B cell (primary cell): ENCODE results near the gene EEFSEC. TPM values are rescaled to one million over a fixed set of nuclear protein-coding genes. Genes with fewer than 3 reads are reported as not detected.

ENCODE experiments used
- ATAC-seq: fragments of 200-7000 bp; cut with Tn5 transposase; one replicate; pipeline ENCODE4 v1.10.0; 2021; ENCODE audit warnings: low read depth, mild to moderate bottlenecking, moderate number of reproducible peaks, moderate library complexity
- CTCF ChIA-PET: fragments of 350-600 bp; sonication (Branson Sonifier 250); formaldehyde crosslinking; loops from one replicate; lab custom pipeline; 2021; ENCODE audit warnings: antibody characterized with exemption, inconsistent platforms; lab: Charles Lee
- POLR2A ChIA-PET: fragments of 350-600 bp; sonication (Branson Sonifier 250); formaldehyde crosslinking; loops from one replicate; lab custom pipeline; 2021; ENCODE audit warnings: antibody characterized with exemption; lab: Charles Lee
- DNase-seq: peaks from one replicate; pipeline ENCODE4 v3.0.0; 2013
- H2AFZ ChIP-seq: 2 replicates; pipeline ENCODE4 v1.6.1; 2012; ENCODE audit warnings: mild to moderate bottlenecking, low read depth, low read length; ENCODE audit not compliant: insufficient read depth, poor library complexity, severe bottlenecking
- H3K27ac ChIP-seq, 2 donors: 1 replicate in 1 of 2; 2 replicates in 1 of 2; pipeline ENCODE4 v1.5.1; 2012 to 2013; ENCODE audit warnings: low read length in 2 of 2, mild to moderate bottlenecking in 2 of 2, moderate library complexity in 1 of 2
- H3K27me3 ChIP-seq, 4 experiments: fragments of 200-600 bp in 1 of 4; sonication (generic) in 1 of 4; replicated peaks in 1 of 4; 1 replicate in 2 of 4; 2 replicates in 2 of 4; pipeline versions ENCODE4 v1.6.1 to v1.7.0; 2013 to 2016; ENCODE audit warnings: low read length in 3 of 4, mild to moderate bottlenecking in 2 of 4, mixed read lengths in 1 of 4, moderate library complexity in 1 of 4; ENCODE audit not compliant: insufficient read depth in 4 of 4, control insufficient read depth in 3 of 4; ENCODE audit errors: control extremely low read depth in 1 of 4
- H3K36me3 ChIP-seq, 2 experiments: replicated peaks in 1 of 2; 1 replicate in 1 of 2; 2 replicates in 1 of 2; pipeline versions ENCODE4 v1.6.1 to v1.7.1; 2013; ENCODE audit warnings: low read length in 1 of 2; ENCODE audit not compliant: insufficient read depth in 2 of 2, control insufficient read depth in 1 of 2; ENCODE audit errors: control extremely low read depth in 1 of 2, extremely low read depth in 1 of 2
- H3K4me1 ChIP-seq, 2 donors: fragments of 200-600 bp in 1 of 2; sonication (generic) in 1 of 2; 1 replicate in 1 of 2; 2 replicates in 1 of 2; pipeline versions ENCODE4 v1.5.1 to v1.6.1; 2013 to 2017; ENCODE audit warnings: low read length in 2 of 2; ENCODE audit not compliant: control insufficient read depth in 2 of 2, insufficient read depth in 2 of 2
- H3K4me2 ChIP-seq: replicated peaks from 2 replicates; pipeline ENCODE3; 2012; ENCODE audit warnings: mild to moderate bottlenecking, low read depth, low read length; ENCODE audit not compliant: poor library complexity, severe bottlenecking
- H3K4me3 ChIP-seq, 5 experiments: fragments of 200-600 bp in 1 of 5; sonication (generic) in 1 of 5; 1 replicate in 3 of 5; 2 replicates in 2 of 5; pipeline versions ENCODE4 v1.5.1 to v1.7.0; 2011 to 2016; ENCODE audit warnings: low read length in 4 of 5, mild to moderate bottlenecking in 4 of 5, low read depth in 2 of 5, control low read depth in 1 of 5, moderate library complexity in 1 of 5; ENCODE audit not compliant: insufficient read depth in 1 of 5; ENCODE audit errors: control extremely low read depth in 1 of 5, extremely low read depth in 1 of 5
- H3K79me2 ChIP-seq: fragments of 200-600 bp; sonication (generic); one replicate; pipeline ENCODE4 v1.6.0; 2016; ENCODE audit warnings: low read length; ENCODE audit not compliant: control insufficient read depth, insufficient read depth
- H3K9ac ChIP-seq: fragments of 200-600 bp; sonication (generic); 2 replicates; pipeline ENCODE4 v1.6.1; 2017; ENCODE audit warnings: mild to moderate bottlenecking, low read length, moderate library complexity
- H3K9me3 ChIP-seq, 3 donors: one replicate each; pipeline versions ENCODE4 v1.6.1 to v1.7.1; 2013; ENCODE audit warnings: low read length in 2 of 3; ENCODE audit not compliant: control insufficient read depth in 2 of 3, insufficient read depth in 1 of 3; ENCODE audit errors: control extremely low read depth in 1 of 3
- H4K20me1 ChIP-seq: 2 replicates; pipeline ENCODE4 v1.6.0; 2012; ENCODE audit warnings: mild to moderate bottlenecking, low read length; ENCODE audit not compliant: insufficient read depth, control insufficient read depth, poor library complexity, severe bottlenecking
- H3K27ac Mint-ChIP-seq: one replicate; pipeline ENCODE4 v1.8.0; 2021; ENCODE audit warnings: mixed read lengths
- H3K27me3 Mint-ChIP-seq: one replicate; pipeline ENCODE4 v1.8.0; 2021; ENCODE audit warnings: mixed read lengths
- H3K4me1 Mint-ChIP-seq: one replicate; pipeline ENCODE4 v1.8.0; 2021; ENCODE audit warnings: mixed read lengths
- H3K4me3 Mint-ChIP-seq: one replicate; pipeline ENCODE4 v1.8.0; 2021; ENCODE audit warnings: mixed read lengths
- H3K9me3 Mint-ChIP-seq: one replicate; pipeline ENCODE4 v1.8.0; 2022; ENCODE audit warnings: mixed read lengths; ENCODE audit not compliant: insufficient read depth
- EZH2 ChIP-seq: IDR thresholded peaks from 2 replicates; pipeline ENCODE4 v1.6.1; 2012; ENCODE audit warnings: borderline replicate concordance, low read depth, mild to moderate bottlenecking, moderate library complexity, low read length; ENCODE audit not compliant: insufficient read depth, poor library complexity, severe bottlenecking
- WGBS: methylation state at CpG from one replicate; pipeline ENCODE4 v1.1.5; 2013; ENCODE audit warnings: missing lambda C conversion rate; ENCODE audit not compliant: insufficient coverage; 5-methylcytosine and 5-hydroxymethylcytosine counted together
- intact Hi-C: fragments of 100-400 bp; cut with micrococcal nuclease; formaldehyde crosslinking; loops from one replicate; pipeline ENCODE4 v1.10.0; 2022
- polyA plus RNA-seq: library from polyadenylated mRNA; depleted of rRNA; stranded (reverse); fragments of >200 nt; gene quantifications from 2 replicates; pipeline ENCODE4 v1.2.3, GENCODE V29; 2012
- total RNA-seq, 2 donors: library from RNA; stranded (reverse); fragments of 120-200 nt in 1 of 2; gene quantifications; 1 replicate in 1 of 2; 2 replicates in 1 of 2; pipeline versions ENCODE4 v1.2.3 to v1.2.4, GENCODE V29; 2013 to 2022
- TF ChIP-seq, protein P1 (sequence below): fragments of 200-600 bp; IDR thresholded peaks from one replicate; pipeline ENCODE4 v1.8.0; 2022; ENCODE audit warnings: antibody characterized with exemption, mild to moderate bottlenecking

EEFSEC gene
- total and polyA plus RNA-seq, 2 donors (not counting 1 experiment from before 2014, with no cell fraction given), result 17.9 to 18.4 TPM

DNA sequence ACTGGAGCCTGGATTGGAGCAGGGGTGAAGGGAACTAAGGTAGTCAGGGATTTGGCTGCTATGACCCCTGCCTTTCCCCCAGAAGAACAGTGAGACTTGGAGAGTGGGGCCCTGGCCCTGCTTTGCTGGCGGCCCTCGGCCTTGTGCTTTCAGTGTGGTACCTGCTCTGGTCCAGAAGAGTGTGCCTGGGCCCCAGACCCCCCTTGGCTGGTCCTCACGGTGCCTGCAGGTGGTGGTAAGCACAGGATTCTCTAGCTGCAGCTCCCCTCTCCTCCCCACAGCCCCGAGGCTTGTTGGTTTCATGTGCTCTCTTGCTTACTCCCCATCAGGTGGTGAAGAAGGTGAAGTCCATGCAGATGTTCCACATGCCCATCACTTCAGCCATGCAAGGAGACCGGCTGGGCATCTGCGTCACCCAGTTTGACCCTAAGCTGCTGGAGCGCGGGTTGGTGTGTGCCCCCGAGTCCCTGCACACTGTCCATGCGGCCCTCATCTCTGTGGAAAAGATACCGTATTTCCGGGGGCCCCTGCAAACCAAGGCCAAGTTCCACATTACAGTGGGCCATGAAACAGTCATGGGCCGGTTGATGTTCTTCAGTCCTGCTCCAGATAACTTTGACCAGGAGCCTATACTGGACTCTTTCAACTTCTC is 187.7 kb downstream of the EEFSEC start:
- POLR2A ChIA-PET, result no interaction called here
- no peak for ATAC-seq
- H2AFZ ChIP-seq, result no peak overlapping the region
- peaks cover 3 to 38% of the 10 kb centered on the region in 2 experiments for H3K36me3 ChIP-seq
- no peak overlapping the region for H3K9ac ChIP-seq
- Mint-ChIP-seq H3K27ac (no peak overlapping the region), H3K9me3 (no peaks in the 10 kb centered on the region), H3K4me3 (no peak overlapping the region), H3K27me3 (no peaks in the 10 kb centered on the region), H3K4me1 (no peaks in the 10 kb centered on the region)
- no peak overlapping the region for H3K4me3 ChIP-seq
- DNase-seq, result no peak
- no peak for TF ChIP-seq EZH2
- TF ChIP-seq, protein P1, sequence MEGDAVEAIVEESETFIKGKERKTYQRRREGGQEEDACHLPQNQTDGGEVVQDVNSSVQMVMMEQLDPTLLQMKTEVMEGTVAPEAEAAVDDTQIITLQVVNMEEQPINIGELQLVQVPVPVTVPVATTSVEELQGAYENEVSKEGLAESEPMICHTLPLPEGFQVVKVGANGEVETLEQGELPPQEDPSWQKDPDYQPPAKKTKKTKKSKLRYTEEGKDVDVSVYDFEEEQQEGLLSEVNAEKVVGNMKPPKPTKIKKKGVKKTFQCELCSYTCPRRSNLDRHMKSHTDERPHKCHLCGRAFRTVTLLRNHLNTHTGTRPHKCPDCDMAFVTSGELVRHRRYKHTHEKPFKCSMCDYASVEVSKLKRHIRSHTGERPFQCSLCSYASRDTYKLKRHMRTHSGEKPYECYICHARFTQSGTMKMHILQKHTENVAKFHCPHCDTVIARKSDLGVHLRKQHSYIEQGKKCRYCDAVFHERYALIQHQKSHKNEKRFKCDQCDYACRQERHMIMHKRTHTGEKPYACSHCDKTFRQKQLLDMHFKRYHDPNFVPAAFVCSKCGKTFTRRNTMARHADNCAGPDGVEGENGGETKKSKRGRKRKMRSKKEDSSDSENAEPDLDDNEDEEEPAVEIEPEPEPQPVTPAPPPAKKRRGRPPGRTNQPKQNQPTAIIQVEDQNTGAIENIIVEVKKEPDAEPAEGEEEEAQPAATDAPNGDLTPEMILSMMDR, result no peak
- no peak overlapping the region for H3K27ac ChIP-seq
- H3K27me3 ChIP-seq, result no peaks in the 10 kb centered on the region
- H3K79me2 ChIP-seq, result no peaks in the 10 kb centered on the region
- WGBS, result 97% methylated on average over 11 of the region's 13 CpGs
- no peaks in the 10 kb centered on the region for H3K9me3 ChIP-seq
- CTCF ChIA-PET, result no interaction called here
- intact Hi-C loops, result no loop called here
- no peaks in the 10 kb centered on the region for H3K4me1 ChIP-seq
- H3K4me2 ChIP-seq, result no peak overlapping the region
- H4K20me1 ChIP-seq, result no peaks in the 10 kb centered on the region

GRCh38 chr3:128341659-128342395 is 188.5 kb downstream of the EEFSEC start:
- 96% methylated on average over 12 of the region's 12 CpGs for WGBS
- Mint-ChIP-seq H3K9me3 (no peaks in the 10 kb centered on the region), H3K27me3 (no peaks in the 10 kb centered on the region), H3K4me1 (no peaks in the 10 kb centered on the region), H3K27ac (no peak overlapping the region), H3K4me3 (no peak overlapping the region)
- Histone ChIP-seq H3K27me3 (no peaks in the 10 kb centered on the region), H3K9me3 (no peaks in the 10 kb centered on the region), H3K9ac (no peak overlapping the region), H3K4me1 (no peaks in the 10 kb centered on the region), H3K4me3 (no peak overlapping the region), H2AFZ (no peak overlapping the region), H4K20me1 (no peaks in the 10 kb centered on the region), H3K79me2 (no peaks in the 10 kb centered on the region), H3K27ac (no peak overlapping the region), H3K4me2 (no peak overlapping the region), H3K36me3 (peaks cover 3 to 36% of the 10 kb centered on the region in 2 experiments)
- intact Hi-C loops, result no loop called here
- POLR2A ChIA-PET, result no interaction called here
- TF ChIP-seq, protein P1, result no peak
- no peak for TF ChIP-seq EZH2
- DNase-seq (no peak), ATAC-seq (no peak)
- CTCF ChIA-PET, result no interaction called here
